ENCODE results near the gene OCRL. TPM values are rescaled to one million over a fixed set of nuclear protein-coding genes. Genes with fewer than 3 reads are reported as not detected.

OCRL gene
- total and polyA plus RNA-seq, 2 donors (not counting 1 experiment from before 2014, with no cell fraction given), result 23.0 to 32.1 TPM

- no peak overlapping the region for H3K27ac ChIP-seq (ENCODE audit: insufficient read depth, low read length)
- H4K20me1 ChIP-seq (ENCODE audit: control insufficient read depth, extremely low read depth, insufficient read depth, low read length), result no peaks in the 10 kb centered on the region
- DNase-seq (ENCODE audit: low read depth in 2 of 2), result peak; percentile 44 to 51
- H3K4me2 ChIP-seq (ENCODE audit: extremely low read depth, insufficient read depth, low read length), result no peak overlapping the region
- H3K9ac ChIP-seq (ENCODE audit: insufficient read depth, low read length), result no peak overlapping the region
- H3K9me3 ChIP-seq (ENCODE audit: control insufficient read depth, insufficient read depth, low read depth, low read length), result no peaks in the 10 kb centered on the region
- no peak overlapping the region for H2AFZ ChIP-seq (ENCODE audit: low read length)
- H3K79me2 ChIP-seq (ENCODE audit: control insufficient read depth, insufficient read depth, low read length), result no peaks in the 10 kb centered on the region
- H3K4me3 ChIP-seq (replicated peaks in 1 of 4; ENCODE audit: control extremely low read depth in 1 of 4, insufficient read depth in 1 of 4, low read depth in 3 of 4, low read length in 4 of 4), result no peak overlapping the region
- H3K4me1 ChIP-seq (ENCODE audit: control insufficient read depth, extremely low read depth, insufficient read depth, low read length), result no peaks in the 10 kb centered on the region
- H3K36me3 ChIP-seq (ENCODE audit: control insufficient read depth, insufficient read depth, low read length), result no peaks in the 10 kb centered on the region
- H3K27me3 ChIP-seq (ENCODE audit: control insufficient read depth, insufficient read depth, low read length), result no peaks in the 10 kb centered on the region
- TF ChIP-seq EZH2 (IDR thresholded peaks at IDR 0.05; ENCODE audit: low read length, missing control alignments) (no peak), CTCF (conservative IDR thresholded peaks at IDR 0.05 in 1 of 2, IDR thresholded peaks at IDR 0.05 in 1 of 2; ENCODE audit: low read depth in 1 of 2, low read length in 2 of 2) (no peak)
Measured at GRCh38 chrX:129529685-129530281, 10.3 kb upstream of the OCRL start.

GRCh38 chrX:129530410-129530809 is 9.6 kb upstream of the OCRL start:
- Histone ChIP-seq H3K9ac (ENCODE audit: insufficient read depth, low read length) (no peak overlapping the region), H4K20me1 (ENCODE audit: control insufficient read depth, extremely low read depth, insufficient read depth, low read length) (no peaks in the 10 kb centered on the region), H3K79me2 (ENCODE audit: control insufficient read depth, insufficient read depth, low read length) (no peaks in the 10 kb centered on the region), H3K9me3 (ENCODE audit: control insufficient read depth, insufficient read depth, low read depth, low read length) (no peaks in the 10 kb centered on the region), H3K4me2 (ENCODE audit: extremely low read depth, insufficient read depth, low read length) (no peak overlapping the region), H3K27me3 (ENCODE audit: control insufficient read depth, insufficient read depth, low read length) (no peaks in the 10 kb centered on the region), H3K4me3 (replicated peaks in 1 of 4; ENCODE audit: control extremely low read depth in 1 of 4, insufficient read depth in 1 of 4, low read depth in 3 of 4, low read length in 4 of 4) (no peak overlapping the region), H3K36me3 (ENCODE audit: control insufficient read depth, insufficient read depth, low read length) (no peaks in the 10 kb centered on the region), H3K27ac (ENCODE audit: insufficient read depth, low read length) (no peak overlapping the region), H2AFZ (ENCODE audit: low read length) (no peak overlapping the region), H3K4me1 (ENCODE audit: control insufficient read depth, extremely low read depth, insufficient read depth, low read length) (no peaks in the 10 kb centered on the region)
- no peak for DNase-seq (ENCODE audit: low read depth in 2 of 2)
- TF ChIP-seq CTCF (conservative IDR thresholded peaks at IDR 0.05 in 1 of 2, IDR thresholded peaks at IDR 0.05 in 1 of 2; ENCODE audit: low read depth in 1 of 2, low read length in 2 of 2) (no peak), EZH2 (IDR thresholded peaks at IDR 0.05; ENCODE audit: low read length, missing control alignments) (no peak)

- Histone ChIP-seq H3K4me3 (replicated peaks in 1 of 4; ENCODE audit: control extremely low read depth in 1 of 4, insufficient read depth in 1 of 4, low read depth in 3 of 4, low read length in 4 of 4) (no peak overlapping the region), H3K27me3 (ENCODE audit: control insufficient read depth, insufficient read depth, low read length) (no peaks in the 10 kb centered on the region), H3K36me3 (ENCODE audit: control insufficient read depth, insufficient read depth, low read length) (no peaks in the 10 kb centered on the region), H3K9ac (ENCODE audit: insufficient read depth, low read length) (no peak overlapping the region), H3K4me2 (ENCODE audit: extremely low read depth, insufficient read depth, low read length) (no peak overlapping the region), H4K20me1 (ENCODE audit: control insufficient read depth, extremely low read depth, insufficient read depth, low read length) (no peaks in the 10 kb centered on the region), H3K9me3 (ENCODE audit: control insufficient read depth, insufficient read depth, low read depth, low read length) (no peaks in the 10 kb centered on the region), H3K27ac (ENCODE audit: insufficient read depth, low read length) (no peak overlapping the region), H2AFZ (ENCODE audit: low read length) (no peak overlapping the region), H3K79me2 (ENCODE audit: control insufficient read depth, insufficient read depth, low read length) (no peaks in the 10 kb centered on the region), H3K4me1 (ENCODE audit: control insufficient read depth, extremely low read depth, insufficient read depth, low read length) (no peaks in the 10 kb centered on the region)
- no peak for DNase-seq (ENCODE audit: low read depth in 2 of 2)
- TF ChIP-seq CTCF (conservative IDR thresholded peaks at IDR 0.05 in 1 of 2, IDR thresholded peaks at IDR 0.05 in 1 of 2; ENCODE audit: low read depth in 1 of 2, low read length in 2 of 2), result no peak
- no peak for TF ChIP-seq EZH2 (IDR thresholded peaks at IDR 0.05; ENCODE audit: low read length, missing control alignments)
Measured at GRCh38 chrX:129531132-129531531, 8.9 kb upstream of the OCRL start.
